Measurements from ENCODE around the gene PIK3AP1. TPM values are rescaled to one million over a fixed set of nuclear protein-coding genes. Genes with fewer than 3 reads are reported as not detected.

Gene PIK3AP1
- total RNA-seq, 1 donor from 2014 or later: 5.4 TPM

- no peak for DNase-seq
- peaks cover 8% of the 10 kb centered on the region for H3K4me1 ChIP-seq
- H3K4me3 ChIP-seq: no peak overlapping the region
- no peaks in the 10 kb centered on the region for H3K27me3 ChIP-seq (ENCODE audit: low read depth)
- intact Hi-C loops (cut with micrococcal nuclease): no loop called here
- H3K27ac ChIP-seq (replicated peaks): no peak overlapping the region
- no peaks in the 10 kb centered on the region for H3K36me3 ChIP-seq
- H3K9me3 ChIP-seq (replicated peaks): no peaks in the 10 kb centered on the region
- TF ChIP-seq CTCF (IDR thresholded peaks at IDR 0.05; ENCODE audit: borderline replicate concordance): no peak
Measured at GRCh38 chr10:96667401-96667800, 52.9 kb downstream of the PIK3AP1 start.

GRCh38 chr10:96666741-96667140 lies 53.6 kb downstream of the PIK3AP1 start:
- no peak for TF ChIP-seq CTCF (IDR thresholded peaks at IDR 0.05; ENCODE audit: borderline replicate concordance)
- no peaks in the 10 kb centered on the region for H3K36me3 ChIP-seq
- H3K27ac ChIP-seq (replicated peaks): no peak overlapping the region
- peaks cover 8% of the 10 kb centered on the region for H3K4me1 ChIP-seq
- H3K4me3 ChIP-seq: no peak overlapping the region
- no peaks in the 10 kb centered on the region for H3K27me3 ChIP-seq (ENCODE audit: low read depth)
- no peaks in the 10 kb centered on the region for H3K9me3 ChIP-seq (replicated peaks)
- intact Hi-C loops (cut with micrococcal nuclease): no loop called here
- DNase-seq: no peak

GRCh38 chr10:96665306-96665705 lies 55.0 kb downstream of the PIK3AP1 start:
- intact Hi-C loops (cut with micrococcal nuclease): no loop called here
- TF ChIP-seq CTCF (IDR thresholded peaks at IDR 0.05; ENCODE audit: borderline replicate concordance): no peak
- H3K9me3 ChIP-seq (replicated peaks): no peaks in the 10 kb centered on the region
- no peak overlapping the region for H3K4me3 ChIP-seq
- H3K36me3 ChIP-seq: no peaks in the 10 kb centered on the region
- no peaks in the 10 kb centered on the region for H3K27me3 ChIP-seq (ENCODE audit: low read depth)
- no peak for DNase-seq
- no peak overlapping the region for H3K27ac ChIP-seq (replicated peaks)
- peaks cover 8% of the 10 kb centered on the region for H3K4me1 ChIP-seq

GRCh38 chr10:96664563-96664962 lies 55.8 kb downstream of the PIK3AP1 start:
- no peak for DNase-seq
- Histone ChIP-seq H3K27me3 (ENCODE audit: low read depth) (no peaks in the 10 kb centered on the region), H3K27ac (replicated peaks) (no peak overlapping the region), H3K4me1 (peaks cover 8% of the 10 kb centered on the region), H3K36me3 (no peaks in the 10 kb centered on the region), H3K9me3 (replicated peaks) (no peaks in the 10 kb centered on the region), H3K4me3 (no peak overlapping the region)
- intact Hi-C loops (cut with micrococcal nuclease): no loop called here
- TF ChIP-seq CTCF (IDR thresholded peaks at IDR 0.05; ENCODE audit: borderline replicate concordance): no peak

GRCh38 chr10:96663797-96664196 lies 56.5 kb downstream of the PIK3AP1 start:
- Histone ChIP-seq H3K4me1 (peaks cover 13% of the 10 kb centered on the region), H3K27me3 (ENCODE audit: low read depth) (no peaks in the 10 kb centered on the region), H3K27ac (replicated peaks) (no peak overlapping the region), H3K9me3 (replicated peaks) (no peaks in the 10 kb centered on the region), H3K36me3 (no peaks in the 10 kb centered on the region), H3K4me3 (no peak overlapping the region)
- DNase-seq: no peak
- intact Hi-C loops (cut with micrococcal nuclease): no loop called here
- TF ChIP-seq CTCF (IDR thresholded peaks at IDR 0.05; ENCODE audit: borderline replicate concordance): no peak

- H3K27ac ChIP-seq (replicated peaks): no peak overlapping the region
- no peaks in the 10 kb centered on the region for H3K9me3 ChIP-seq (replicated peaks)
- no peak overlapping the region for H3K4me3 ChIP-seq
- DNase-seq: no peak
- H3K27me3 ChIP-seq (ENCODE audit: low read depth): no peaks in the 10 kb centered on the region
- TF ChIP-seq CTCF (IDR thresholded peaks at IDR 0.05; ENCODE audit: borderline replicate concordance): no peak
- peaks cover 23% of the 10 kb centered on the region for H3K4me1 ChIP-seq
- H3K36me3 ChIP-seq: no peaks in the 10 kb centered on the region
- intact Hi-C loops (cut with micrococcal nuclease): no loop called here
Measured at GRCh38 chr10:96661632-96662031, 58.7 kb downstream of the PIK3AP1 start.
